Calu3 (cell line): ENCODE data around the gene RPTOR. TPM values are rescaled to one million over a fixed set of nuclear protein-coding genes. Genes with fewer than 3 reads are reported as not detected.
"Not testable (repeated sequence)": the region's sequence is repeated elsewhere in the genome, so short reads cannot be mapped to it uniquely, and the experiment has no call there.

Experiments used
- BruUV-seq: library from RNA; stranded (reverse); fragments of 400-500 nt; replicated peaks from 2 replicates; lab custom pipeline; 2021; lab: Mats Ljungman, UMichigan
- CTCF ChIA-PET: fragments of 300-600 bp; sonication (Branson Sonifier 250); formaldehyde crosslinking; loops from one replicate; lab custom pipeline; 2022; ENCODE audit warnings: antibody characterized with exemption; lab: Charles Lee
- DNase-seq: peaks from one replicate; pipeline ENCODE4 v3.0.0; 2022
- H3K27ac Mint-ChIP-seq: one replicate; pipeline ENCODE4 v1.8.0; 2022; ENCODE audit warnings: mixed read lengths; ENCODE audit not compliant: unreplicated experiment
- H3K27me3 Mint-ChIP-seq: one replicate; pipeline ENCODE4 v1.8.0; 2022; ENCODE audit warnings: mixed read lengths; ENCODE audit not compliant: unreplicated experiment
- H3K36me3 Mint-ChIP-seq: one replicate; pipeline ENCODE4 v1.8.0; 2022; ENCODE audit warnings: mild to moderate bottlenecking, moderate library complexity, mixed read lengths; ENCODE audit not compliant: insufficient read depth, unreplicated experiment
- H3K4me1 Mint-ChIP-seq: one replicate; pipeline ENCODE4 v1.8.0; 2022; ENCODE audit warnings: mild to moderate bottlenecking, low read depth, mixed read lengths; ENCODE audit not compliant: unreplicated experiment
- H3K4me3 Mint-ChIP-seq: one replicate; pipeline ENCODE4 v1.8.0; 2022; ENCODE audit warnings: mild to moderate bottlenecking, low read depth, moderate library complexity, mixed read lengths; ENCODE audit not compliant: unreplicated experiment
- H3K9me3 Mint-ChIP-seq: one replicate; pipeline ENCODE4 v1.8.0; 2022; ENCODE audit warnings: low read depth, mixed read lengths; ENCODE audit not compliant: unreplicated experiment
- CTCF ChIP-seq: fragments of 200-600 bp; IDR thresholded peaks from one replicate; pipeline ENCODE4 v1.8.0; 2022; ENCODE audit warnings: antibody characterized with exemption; ENCODE audit not compliant: unreplicated experiment
- intact Hi-C: fragments of 100-400 bp; cut with micrococcal nuclease; formaldehyde crosslinking; loops from one replicate; pipeline ENCODE4 v1.10.0; 2022; ENCODE audit not compliant: unreplicated experiment
- total RNA-seq: library from RNA; stranded (reverse); gene quantifications from 2 replicates; pipeline ENCODE4 v1.2.3, GENCODE V29; 2022

Gene RPTOR
- total RNA-seq, 1 experiment from 2014 or later, result 41.8 TPM

DNA sequence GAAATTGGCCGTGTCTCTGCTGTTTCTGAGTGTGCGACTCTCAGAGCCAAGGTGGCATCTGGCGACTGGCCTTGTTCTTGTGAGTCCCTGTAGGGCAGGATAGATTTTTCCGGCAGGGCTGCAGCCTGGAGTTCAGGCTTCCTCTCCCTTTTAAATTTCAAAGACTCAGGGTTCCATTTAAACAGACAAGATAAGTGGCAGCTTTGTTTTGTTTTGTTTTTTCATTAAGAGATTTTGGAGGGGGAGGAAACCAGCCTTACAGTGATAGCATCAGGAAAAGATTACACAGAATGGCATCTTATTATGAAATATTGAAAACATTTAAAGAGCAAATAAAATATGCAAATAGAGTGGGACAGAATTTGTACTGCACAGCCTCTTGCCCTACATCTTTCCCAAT, 151.3 kb downstream of the RPTOR start:
- no peaks in the 10 kb centered on the region for H3K36me3 Mint-ChIP-seq
- no TSS peak for BruUV-seq
- H3K4me3 Mint-ChIP-seq, result no peak overlapping the region
- no peak overlapping the region for H3K27ac Mint-ChIP-seq
- TF ChIP-seq CTCF, result no peak
- no peaks in the 10 kb centered on the region for H3K27me3 Mint-ChIP-seq
- H3K4me1 Mint-ChIP-seq, result peaks cover 25% of the 10 kb centered on the region
- intact Hi-C loops, result no loop called here
- H3K9me3 Mint-ChIP-seq, result peaks cover 8% of the 10 kb centered on the region
- DNase-seq, result no peak
- CTCF ChIA-PET, result no interaction called here

GRCh38 chr17:80696456-80696855, 151.8 kb downstream of the RPTOR start:
- CTCF ChIA-PET, result interaction anchor here (0.6 kb wide), 1 partner anchor 79 kb away, joined by 3 read pairs; no protein-coding TSS in a partner anchor
- H3K9me3 Mint-ChIP-seq, result peaks cover 8% of the 10 kb centered on the region
- no TSS peak for BruUV-seq
- intact Hi-C loops, result no loop called here
- H3K27ac Mint-ChIP-seq, result no peak overlapping the region
- DNase-seq, result no peak
- no peaks in the 10 kb centered on the region for H3K36me3 Mint-ChIP-seq
- peaks cover 25% of the 10 kb centered on the region for H3K4me1 Mint-ChIP-seq
- TF ChIP-seq CTCF, result no peak
- no peak overlapping the region for H3K4me3 Mint-ChIP-seq
- H3K27me3 Mint-ChIP-seq, result no peaks in the 10 kb centered on the region

DNA sequence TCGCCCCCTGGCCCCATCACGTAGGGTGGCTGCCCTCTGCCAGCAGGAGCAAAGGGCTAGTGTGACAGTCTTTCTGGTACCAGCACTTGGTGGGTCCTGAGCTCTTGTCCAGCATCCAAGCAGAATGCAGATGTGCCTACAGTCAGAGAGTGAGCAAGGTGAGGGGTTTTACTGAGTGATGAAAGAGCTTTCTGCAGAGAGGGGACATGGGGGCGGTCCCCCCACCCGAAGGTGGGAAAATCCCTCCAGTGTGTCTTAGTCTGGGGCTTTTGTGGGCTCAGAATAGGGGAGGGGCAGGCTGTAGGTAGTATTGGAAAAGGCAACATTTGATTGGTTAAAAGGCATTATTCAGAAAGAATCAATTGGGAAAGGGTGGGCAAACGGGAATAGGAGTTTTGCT, 152.3 kb downstream of the RPTOR start:
- Mint-ChIP-seq H3K36me3 (no peaks in the 10 kb centered on the region), H3K4me3 (no peak overlapping the region), H3K27me3 (no peaks in the 10 kb centered on the region), H3K27ac (no peak overlapping the region), H3K4me1 (peaks cover 25% of the 10 kb centered on the region), H3K9me3 (peaks cover 8% of the 10 kb centered on the region)
- CTCF ChIA-PET, result interaction anchor here (0.6 kb wide), 1 partner anchor 79 kb away, joined by 3 read pairs; no protein-coding TSS in a partner anchor
- DNase-seq, result no peak
- no peak for TF ChIP-seq CTCF
- intact Hi-C loops, result no loop called here
- no TSS peak for BruUV-seq

- Mint-ChIP-seq H3K4me3 (no peak overlapping the region), H3K9me3 (peaks cover 8% of the 10 kb centered on the region), H3K27ac (no peak overlapping the region), H3K36me3 (no peaks in the 10 kb centered on the region), H3K27me3 (no peaks in the 10 kb centered on the region), H3K4me1 (peaks cover 25% of the 10 kb centered on the region)
- intact Hi-C loops, result no loop called here
- TF ChIP-seq CTCF, result no peak
- DNase-seq, result no peak
- CTCF ChIA-PET, result no interaction called here
- no TSS peak for BruUV-seq
Measured at GRCh38 chr17:80698297-80698696, 153.7 kb downstream of the RPTOR start.

- H3K36me3 Mint-ChIP-seq, CTCF ChIA-PET, BruUV-seq, H3K9me3 Mint-ChIP-seq, DNase-seq, H3K27me3 Mint-ChIP-seq, H3K4me3 Mint-ChIP-seq, intact Hi-C loops, H3K27ac Mint-ChIP-seq: not testable (repeated sequence)
- peaks cover 27% of the 10 kb centered on the region for H3K4me1 Mint-ChIP-seq
Measured at GRCh38 chr17:80699205-80699604, 154.6 kb downstream of the RPTOR start.
